Glutamatergic neuron (in vitro differentiated cells): ENCODE data around the gene FBXO27. TPM values are rescaled to one million over a fixed set of nuclear protein-coding genes. Genes with fewer than 3 reads are reported as not detected.

Source experiments
- DNase-seq: peaks from one replicate; pipeline ENCODE4 v3.0.0; 2022
- H3K27ac Mint-ChIP-seq: one replicate; pipeline ENCODE4 v1.8.0; 2020; ENCODE audit warnings: mild to moderate bottlenecking, mixed read lengths, inconsistent platforms; ENCODE audit not compliant: unreplicated experiment
- H3K27me3 Mint-ChIP-seq: one replicate; pipeline ENCODE4 v1.8.0; 2020; ENCODE audit warnings: mild to moderate bottlenecking, moderate library complexity, mixed read lengths, inconsistent platforms; ENCODE audit not compliant: unreplicated experiment
- H3K36me3 Mint-ChIP-seq: one replicate; pipeline ENCODE4 v1.8.0; 2020; ENCODE audit warnings: mild to moderate bottlenecking, mixed read lengths, inconsistent platforms; ENCODE audit not compliant: unreplicated experiment
- H3K4me1 Mint-ChIP-seq: one replicate; pipeline ENCODE4 v1.8.0; 2020; ENCODE audit warnings: mild to moderate bottlenecking, low read depth, mixed read lengths, inconsistent platforms; ENCODE audit not compliant: unreplicated experiment
- H3K4me3 Mint-ChIP-seq: one replicate; pipeline ENCODE4 v1.8.0; 2020; ENCODE audit warnings: mild to moderate bottlenecking, mixed read lengths, inconsistent platforms; ENCODE audit not compliant: unreplicated experiment
- H3K9me3 Mint-ChIP-seq: one replicate; pipeline ENCODE4 v1.8.0; 2020; ENCODE audit warnings: mild to moderate bottlenecking, moderate library complexity, mixed read lengths, inconsistent platforms; ENCODE audit not compliant: unreplicated experiment
- total RNA-seq: library from RNA; stranded (reverse); fragmentation: NEBNext Ultra II Directional; extraction: Animal tissue kit (Norgen Biotek cat#: 25700); gene quantifications from one replicate; pipeline ENCODE4 v1.2.1, GENCODE V29; 2021; ENCODE audit not compliant: unreplicated experiment
- TF ChIP-seq, protein P1 (sequence below): fragments of 200-600 bp; sonication (generic); IDR thresholded peaks from one replicate; pipeline ENCODE4 v1.5.0; 2021; ENCODE audit not compliant: partially characterized antibody, unreplicated experiment

The FBXO27 gene
- total RNA-seq, 1 donor from 2014 or later = 2.2 TPM

- TF ChIP-seq, protein P1, sequence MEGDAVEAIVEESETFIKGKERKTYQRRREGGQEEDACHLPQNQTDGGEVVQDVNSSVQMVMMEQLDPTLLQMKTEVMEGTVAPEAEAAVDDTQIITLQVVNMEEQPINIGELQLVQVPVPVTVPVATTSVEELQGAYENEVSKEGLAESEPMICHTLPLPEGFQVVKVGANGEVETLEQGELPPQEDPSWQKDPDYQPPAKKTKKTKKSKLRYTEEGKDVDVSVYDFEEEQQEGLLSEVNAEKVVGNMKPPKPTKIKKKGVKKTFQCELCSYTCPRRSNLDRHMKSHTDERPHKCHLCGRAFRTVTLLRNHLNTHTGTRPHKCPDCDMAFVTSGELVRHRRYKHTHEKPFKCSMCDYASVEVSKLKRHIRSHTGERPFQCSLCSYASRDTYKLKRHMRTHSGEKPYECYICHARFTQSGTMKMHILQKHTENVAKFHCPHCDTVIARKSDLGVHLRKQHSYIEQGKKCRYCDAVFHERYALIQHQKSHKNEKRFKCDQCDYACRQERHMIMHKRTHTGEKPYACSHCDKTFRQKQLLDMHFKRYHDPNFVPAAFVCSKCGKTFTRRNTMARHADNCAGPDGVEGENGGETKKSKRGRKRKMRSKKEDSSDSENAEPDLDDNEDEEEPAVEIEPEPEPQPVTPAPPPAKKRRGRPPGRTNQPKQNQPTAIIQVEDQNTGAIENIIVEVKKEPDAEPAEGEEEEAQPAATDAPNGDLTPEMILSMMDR = no peak
- Mint-ChIP-seq H3K27me3 (peaks cover 8% of the 10 kb centered on the region), H3K36me3 (no peaks in the 10 kb centered on the region), H3K9me3 (peaks cover 3% of the 10 kb centered on the region), H3K4me3 (no peak overlapping the region), H3K27ac (no peak overlapping the region), H3K4me1 (peaks cover 11% of the 10 kb centered on the region)
- DNase-seq = no peak
These were observed 54.7 kb downstream of the FBXO27 start for GRCh38 chr19:38977445-38978325.

GRCh38 chr19:38975861-38976271, 56.5 kb downstream of the FBXO27 start:
- TF ChIP-seq, protein P1 = no peak
- Mint-ChIP-seq H3K4me1 (peaks cover 11% of the 10 kb centered on the region), H3K27me3 (peaks cover 8% of the 10 kb centered on the region), H3K4me3 (peak overlapping the region; percentile 88), H3K36me3 (no peaks in the 10 kb centered on the region), H3K9me3 (peaks cover 3% of the 10 kb centered on the region), H3K27ac (peak overlapping the region; percentile 22)
- DNase-seq = peak; percentile 23

- peak within 1 kb of the TSS; percentile 22 for H3K27ac Mint-ChIP-seq
These were observed 57.0 kb downstream of the FBXO27 start, which contains the start of gene FBXO17 for GRCh38 chr19:38975214-38975860. Gene FBXO17, minus strand, starts transcription at chr19:38975742. Its CDS starts 25,423 bp downstream, at chr19:38950319.

GRCh38 chr19:38974624-38975213, 57.6 kb downstream of the FBXO27 start:
- H3K4me1 Mint-ChIP-seq = peaks cover 11% of the 10 kb centered on the region
- TF ChIP-seq, protein P1 = no peak
- H3K27ac Mint-ChIP-seq = no peak overlapping the region
- peak overlapping the region; percentile 84 for H3K4me3 Mint-ChIP-seq
- H3K36me3 Mint-ChIP-seq = no peaks in the 10 kb centered on the region
- peaks cover 6% of the 10 kb centered on the region for H3K27me3 Mint-ChIP-seq
- peaks cover 3% of the 10 kb centered on the region for H3K9me3 Mint-ChIP-seq
- no peak for DNase-seq

More at GRCh38 chr19:38975214-38975860, 57.0 kb downstream of the FBXO27 start, which contains the start of gene FBXO17:
- TF ChIP-seq, protein P1 = no peak
- DNase-seq = peak; percentile 49
- Mint-ChIP-seq H3K36me3 (no peaks in the 10 kb centered on the region), H3K4me3 (peak within 1 kb of the TSS; percentile 88), H3K9me3 (peaks cover 3% of the 10 kb centered on the region), H3K27me3 (peaks cover 6% of the 10 kb centered on the region), H3K4me1 (peaks cover 11% of the 10 kb centered on the region)

Other genes starting within 250 kb of the FBXO27 start
- gene LGALS7B, start 243.3 kb downstream of the FBXO27 start, total RNA-seq = not detected
- gene LGALS4, start 219.6 kb downstream of the FBXO27 start, total RNA-seq = not detected
- 77.8 TPM for gene ECH1, start 200.8 kb downstream of the FBXO27 start, total RNA-seq
- 371 TPM for gene HNRNPL, start 182.6 kb downstream of the FBXO27 start, total RNA-seq
- gene RINL, start 154.3 kb downstream of the FBXO27 start, total RNA-seq = 2.7 TPM
- gene SIRT2, start 132.9 kb downstream of the FBXO27 start, total RNA-seq = 91.3 TPM
- gene NFKBIB, start 132.6 kb downstream of the FBXO27 start, total RNA-seq = 12.8 TPM
- 51.1 TPM for gene CCER2, start 120.4 kb downstream of the FBXO27 start, total RNA-seq
- 49.2 TPM for gene SARS2, start 101.8 kb downstream of the FBXO27 start, total RNA-seq
- gene MRPS12, start 101.6 kb downstream of the FBXO27 start, total RNA-seq = 30.4 TPM
- gene FBXO17, start 56.8 kb downstream of the FBXO27 start, total RNA-seq = 5.5 TPM
- not detected for gene ACP7, start 51.8 kb upstream of the FBXO27 start, total RNA-seq
- gene PAK4, start 93.2 kb upstream of the FBXO27 start, total RNA-seq = 52.5 TPM
- gene NCCRP1, start 164.4 kb upstream of the FBXO27 start, total RNA-seq = 0.61 TPM
- gene SYCN, start 171.7 kb upstream of the FBXO27 start, total RNA-seq = not detected
- gene IFNL3, start 212.5 kb upstream of the FBXO27 start, total RNA-seq = not detected
- gene IFNL4, start 216.3 kb upstream of the FBXO27 start, total RNA-seq = not detected
- not detected for gene IFNL2, start 235.8 kb upstream of the FBXO27 start, total RNA-seq